HCT116 (cell line): Measurements from ENCODE around the gene EPB41L4A. TPM values are rescaled to one million over a fixed set of nuclear protein-coding genes. Genes with fewer than 3 reads are reported as not detected.

Experiments used
- ATAC-seq: fragments of 200-7000 bp; cut with Tn5 transposase; 2 replicates; pipeline ENCODE4 v1.9.1; 2020; ENCODE audit warnings: mild to moderate bottlenecking, moderate library complexity
- BruUV-seq: library from RNA; stranded (reverse); fragments of 400-500 nt; replicated peaks from 2 replicates; lab custom pipeline; 2021; lab: Mats Ljungman, UMichigan
- CTCF ChIA-PET: fragments of 300-600 bp; sonication (Branson Sonifier 250); formaldehyde crosslinking; loops from one replicate; lab custom pipeline; 2021; ENCODE audit warnings: antibody characterized with exemption; lab: Charles Lee
- POLR2A ChIA-PET: fragments of 300-600, 350-600 bp; sonication (Branson Sonifier 250); formaldehyde crosslinking; loops from one replicate; lab custom pipeline; 2021; ENCODE audit warnings: antibody characterized with exemption; lab: Charles Lee
- RAD21 ChIA-PET, 2 experiments: fragments of 300-600 bp; sonication (Branson Sonifier 250); formaldehyde crosslinking; loops; one replicate each; lab custom pipeline; 2023; ENCODE audit warnings: low total read pairs in 2 of 2; ENCODE audit not compliant: uncharacterized antibody in 2 of 2, unreplicated experiment in 2 of 2, low non-redundant PET in 1 of 2; lab: Charles Lee
- DNase-seq: peaks from one replicate; pipeline ENCODE4 v3.0.0-alpha.2; 2010; ENCODE audit warnings: low read depth, low spot score
- H2AFZ ChIP-seq: fragments of 200-600 bp; shearing (Covaris generic), sonication (generic); 2 replicates; pipeline ENCODE4 v1.6.1; 2017; ENCODE audit warnings: low read depth, mixed run types, mixed read lengths, antibody characterized with exemption, low read length; ENCODE audit not compliant: poor library complexity, severe bottlenecking
- H3K27ac ChIP-seq: 2 replicates; pipeline ENCODE4 v1.5.1; 2012; ENCODE audit warnings: low read depth, low read length
- H3K27me3 ChIP-seq: fragments of 200-600 bp; sonication (generic); 2 replicates; pipeline ENCODE4 v1.6.1; 2016; ENCODE audit warnings: mixed run types, low read length, mixed read lengths; ENCODE audit not compliant: insufficient read depth
- H3K36me3 ChIP-seq, 2 experiments: fragments of 200-500 bp in 1 of 2; fragments of 200-600 bp in 1 of 2; sonication (Bioruptor generic) in 1 of 2; sonication (generic) in 1 of 2; 2 replicates each; pipeline versions ENCODE4 v1.5.1 to v1.6.1; 2014 to 2016; ENCODE audit warnings: low read length in 2 of 2, inconsistent platforms in 1 of 2, mixed read lengths in 1 of 2, mixed run types in 1 of 2; ENCODE audit not compliant: insufficient read depth in 2 of 2, control insufficient read depth in 1 of 2
- H3K4me1 ChIP-seq, 2 experiments: fragments of 200-600 bp in 1 of 2; sonication (generic) in 1 of 2; 2 replicates each; pipeline versions ENCODE4 v1.5.1 to v1.6.1; 2012 to 2017; ENCODE audit warnings: low read length in 2 of 2, inconsistent platforms in 1 of 2, mild to moderate bottlenecking in 1 of 2, mixed read lengths in 1 of 2, mixed run types in 1 of 2, moderate library complexity in 1 of 2; ENCODE audit not compliant: insufficient read depth in 2 of 2, control insufficient read depth in 1 of 2
- H3K4me2 ChIP-seq: fragments of 200-600 bp; sonication (generic); 2 replicates; pipeline ENCODE4 v1.6.1; 2017; ENCODE audit warnings: mixed run types, low read length, mixed read lengths
- H3K4me3 ChIP-seq, 2 experiments: fragments of 200-600 bp in 1 of 2; sonication (generic) in 1 of 2; replicated peaks in 1 of 2; 2 replicates each; pipeline ENCODE4 v1.5.1; 2011 to 2016; ENCODE audit warnings: low read length in 2 of 2, control low read depth in 1 of 2, low read depth in 1 of 2, mild to moderate bottlenecking in 1 of 2, mixed read lengths in 1 of 2, mixed run types in 1 of 2
- H3K79me2 ChIP-seq: fragments of 200-600 bp; sonication (generic); 2 replicates; pipeline ENCODE4 v1.6.1; 2017; ENCODE audit warnings: mild to moderate bottlenecking, mixed run types, low read length, moderate library complexity, mixed read lengths; ENCODE audit not compliant: insufficient read depth
- H3K9ac ChIP-seq: fragments of 200-600 bp; sonication (generic); 2 replicates; pipeline ENCODE4 v1.6.1; 2016; ENCODE audit warnings: low read length, mixed read lengths
- H3K9me2 ChIP-seq: fragments of 200-600 bp; sonication (generic), shearing (Covaris generic); 2 replicates; pipeline ENCODE4 v1.6.1; 2017; ENCODE audit warnings: mixed run types, mild to moderate bottlenecking, moderate library complexity; ENCODE audit not compliant: insufficient read depth
- H3K9me3 ChIP-seq, 2 experiments: fragments of 200-500 bp in 1 of 2; fragments of 200-600 bp in 1 of 2; sonication (Bioruptor generic) in 1 of 2; sonication (generic) in 1 of 2; 2 replicates each; pipeline ENCODE4 v1.6.1; 2014 to 2017; ENCODE audit warnings: low read length in 2 of 2, mixed read lengths in 2 of 2, inconsistent platforms in 1 of 2, low read depth in 1 of 2, mild to moderate bottlenecking in 1 of 2, mixed run types in 1 of 2, moderate library complexity in 1 of 2; ENCODE audit not compliant: control insufficient read depth in 1 of 2, insufficient read depth in 1 of 2
- H4K20me1 ChIP-seq: fragments of 200-600 bp; sonication (generic), shearing (Covaris generic); 2 replicates; pipeline ENCODE4 v1.6.1; 2017; ENCODE audit warnings: mixed run types, mild to moderate bottlenecking, moderate library complexity; ENCODE audit not compliant: insufficient read depth
- CBX3 ChIP-seq: IDR thresholded peaks from 2 replicates; pipeline ENCODE4 v1.6.1; 2012; ENCODE audit warnings: low read depth
- CEBPB ChIP-seq: IDR thresholded peaks from 2 replicates; pipeline ENCODE4 v1.6.1; 2012; ENCODE audit warnings: low read depth
- CTCF ChIP-seq, 3 experiments: fragments of 200-600 bp in 1 of 3; sonication (generic) in 1 of 3; IDR thresholded peaks in 2 of 3; conservative IDR thresholded peaks in 1 of 3; 2 replicates each; pipeline ENCODE4 v1.5.1; 2012 to 2017; ENCODE audit warnings: low read depth in 2 of 3, low read length in 2 of 3, antibody characterized with exemption in 1 of 3, borderline replicate concordance in 1 of 3, control low read depth in 1 of 3, mild to moderate bottlenecking in 1 of 3, mixed read lengths in 1 of 3, mixed run types in 1 of 3, moderate library complexity in 1 of 3; ENCODE audit not compliant: insufficient read depth in 1 of 3
- EGR1 ChIP-seq: IDR thresholded peaks from 2 replicates; pipeline ENCODE4 v1.6.1; 2012; ENCODE audit warnings: low read depth
- EZH2 ChIP-seq: fragments of 200-600 bp; sonication (generic); IDR thresholded peaks from 2 replicates; pipeline ENCODE4 v1.6.1; 2017; ENCODE audit warnings: antibody characterized with exemption, mixed run types
- FOSL1 ChIP-seq: IDR thresholded peaks from 2 replicates; pipeline ENCODE4 v1.6.1; 2012; ENCODE audit warnings: low read depth
- JUND ChIP-seq: IDR thresholded peaks from 2 replicates; pipeline ENCODE4 v1.6.1; 2012
- MAX ChIP-seq: IDR thresholded peaks from 2 replicates; pipeline ENCODE4 v1.6.1; 2012
- POLR2A ChIP-seq: IDR thresholded peaks from 2 replicates; pipeline ENCODE4 v1.7.0; 2011; ENCODE audit warnings: borderline replicate concordance; ENCODE audit not compliant: insufficient read depth, insufficient read length; ENCODE audit errors: extremely low read depth
- POLR2AphosphoS5 ChIP-seq: IDR thresholded peaks from 2 replicates; pipeline ENCODE4 v1.6.1; 2011; ENCODE audit warnings: mild to moderate bottlenecking, low read depth, low read length, moderate library complexity
- RAD21 ChIP-seq: IDR thresholded peaks from 2 replicates; pipeline ENCODE4 v1.6.1; 2012; ENCODE audit warnings: low read depth, mild to moderate bottlenecking
- REST ChIP-seq: IDR thresholded peaks from 2 replicates; pipeline ENCODE4 v1.6.1; 2012; ENCODE audit warnings: low read depth
- SIN3A ChIP-seq: IDR thresholded peaks from 2 replicates; pipeline ENCODE4 v1.6.1; 2012; ENCODE audit warnings: low read depth
- SRF ChIP-seq: IDR thresholded peaks from 2 replicates; pipeline ENCODE4 v1.6.1; 2012; ENCODE audit warnings: low read depth
- TCF7L2 ChIP-seq: IDR thresholded peaks from 2 replicates; pipeline ENCODE4 v1.7.0; 2011; ENCODE audit warnings: borderline replicate concordance, inconsistent platforms; ENCODE audit not compliant: insufficient read depth, insufficient read length; ENCODE audit errors: extremely low read depth
- YY1 ChIP-seq: IDR thresholded peaks from 2 replicates; pipeline ENCODE4 v1.6.1; 2011; ENCODE audit warnings: low read length, low read depth, moderate library complexity, mild to moderate bottlenecking; ENCODE audit not compliant: insufficient replicate concordance; ENCODE audit errors: extremely low read depth
- ZFX ChIP-seq: fragments of 450-650 bp; IDR thresholded peaks from 2 replicates; pipeline ENCODE4 v1.6.1; 2017
- intact Hi-C: fragments of 100-400 bp; cut with micrococcal nuclease; formaldehyde crosslinking; loops from 2 replicates; pipeline ENCODE4 v1.10.0; 2022
- total RNA-seq: library from RNA; stranded (reverse); gene quantifications from one replicate; pipeline ENCODE4 v1.2.1, GENCODE V29; 2021; ENCODE audit not compliant: unreplicated experiment
- TF ChIP-seq, protein P1 (sequence below): IDR thresholded peaks from 2 replicates; pipeline ENCODE4 v1.6.1; 2012
- TF ChIP-seq, protein P2 (sequence below): IDR thresholded peaks from 2 replicates; pipeline ENCODE4 v1.6.1; 2011; ENCODE audit warnings: mild to moderate bottlenecking, low read length, moderate library complexity; ENCODE audit not compliant: insufficient replicate concordance; ENCODE audit errors: extremely low read depth

Gene EPB41L4A
- total RNA-seq, 1 experiment from 2014 or later = 2.8 TPM

DNA sequence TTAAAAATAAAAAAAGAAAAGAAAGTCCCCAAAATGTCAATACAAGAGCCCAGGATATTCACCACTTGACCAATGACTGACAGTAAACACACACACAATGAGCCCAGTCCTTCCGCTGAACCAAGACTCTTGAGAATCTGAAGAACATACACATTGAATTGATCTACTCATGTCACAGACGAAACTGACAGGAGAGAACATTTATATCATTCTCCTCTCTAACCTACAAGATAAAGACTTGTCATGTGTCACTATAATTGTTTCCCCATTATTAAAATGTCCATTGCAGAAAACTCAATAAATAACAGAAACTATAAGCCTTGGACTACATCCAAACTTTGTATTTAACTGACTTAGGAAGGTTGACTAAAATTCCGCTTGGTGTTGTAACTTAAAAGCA is 296.7 kb downstream of the EPB41L4A start:
- RAD21 ChIA-PET = no interaction called here
- DNase-seq (no peak), ATAC-seq (no peak)
- Histone ChIP-seq H2AFZ (no peak overlapping the region), H3K9ac (no peak overlapping the region), H3K27ac (no peak overlapping the region), H3K79me2 (no peaks in the 10 kb centered on the region), H3K9me3 (no peaks in the 10 kb centered on the region), H4K20me1 (no peaks in the 10 kb centered on the region), H3K4me2 (no peak overlapping the region), H3K4me3 (no peak overlapping the region), H3K36me3 (no peaks in the 10 kb centered on the region), H3K4me1 (no peaks in the 10 kb centered on the region), H3K27me3 (peaks cover 12% of the 10 kb centered on the region), H3K9me2 (no peaks in the 10 kb centered on the region)
- no TSS peak for BruUV-seq
- no peak for TF ChIP-seq CTCF (IDR thresholded peaks at IDR 0.05 in 2 of 3, conservative IDR thresholded peaks at IDR 0.05 in 1 of 3; ENCODE audit: borderline replicate concordance in 1 of 3, insufficient read depth in 1 of 3, low read depth in 2 of 3, low read length in 2 of 3)
- no peak for TF ChIP-seq JUND
- TF ChIP-seq CBX3 = no peak
- no peak for TF ChIP-seq REST
- TF ChIP-seq ZFX = no peak
- no peak for TF ChIP-seq FOSL1
- TF ChIP-seq, protein P1, sequence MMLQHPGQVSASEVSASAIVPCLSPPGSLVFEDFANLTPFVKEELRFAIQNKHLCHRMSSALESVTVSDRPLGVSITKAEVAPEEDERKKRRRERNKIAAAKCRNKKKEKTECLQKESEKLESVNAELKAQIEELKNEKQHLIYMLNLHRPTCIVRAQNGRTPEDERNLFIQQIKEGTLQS = no peak
- TF ChIP-seq POLR2AphosphoS5 = no peak
- TF ChIP-seq EZH2 = no peak
- TF ChIP-seq, protein P2, sequence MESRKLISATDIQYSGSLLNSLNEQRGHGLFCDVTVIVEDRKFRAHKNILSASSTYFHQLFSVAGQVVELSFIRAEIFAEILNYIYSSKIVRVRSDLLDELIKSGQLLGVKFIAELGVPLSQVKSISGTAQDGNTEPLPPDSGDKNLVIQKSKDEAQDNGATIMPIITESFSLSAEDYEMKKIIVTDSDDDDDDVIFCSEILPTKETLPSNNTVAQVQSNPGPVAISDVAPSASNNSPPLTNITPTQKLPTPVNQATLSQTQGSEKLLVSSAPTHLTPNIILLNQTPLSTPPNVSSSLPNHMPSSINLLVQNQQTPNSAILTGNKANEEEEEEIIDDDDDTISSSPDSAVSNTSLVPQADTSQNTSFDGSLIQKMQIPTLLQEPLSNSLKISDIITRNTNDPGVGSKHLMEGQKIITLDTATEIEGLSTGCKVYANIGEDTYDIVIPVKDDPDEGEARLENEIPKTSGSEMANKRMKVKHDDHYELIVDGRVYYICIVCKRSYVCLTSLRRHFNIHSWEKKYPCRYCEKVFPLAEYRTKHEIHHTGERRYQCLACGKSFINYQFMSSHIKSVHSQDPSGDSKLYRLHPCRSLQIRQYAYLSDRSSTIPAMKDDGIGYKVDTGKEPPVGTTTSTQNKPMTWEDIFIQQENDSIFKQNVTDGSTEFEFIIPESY = no peak
- TF ChIP-seq EGR1 = no peak
- TF ChIP-seq SRF = no peak
- no peak for TF ChIP-seq CEBPB
- TF ChIP-seq TCF7L2 = no peak
- TF ChIP-seq RAD21 = no peak
- TF ChIP-seq MAX = no peak
- TF ChIP-seq YY1 = no peak
- no peak for TF ChIP-seq SIN3A
- TF ChIP-seq POLR2A = no peak
- intact Hi-C loops = no loop called here
- CTCF ChIA-PET = no interaction called here
- POLR2A ChIA-PET = no interaction called here
